GM12891 (cell line): ENCODE results near the gene CCDC102A.

Source experiments
- PAX5 ChIP-seq: IDR thresholded peaks from 2 replicates; pipeline ENCODE4 v1.6.1; 2011; ENCODE audit warnings: low read length, moderate library complexity, mild to moderate bottlenecking; ENCODE audit not compliant: insufficient read depth, severe bottlenecking
- POLR2A ChIP-seq: IDR thresholded peaks from 2 replicates; pipeline ENCODE4 v1.6.1; 2011; ENCODE audit warnings: low read depth, low read length, control low read depth
- POLR2AphosphoS5 ChIP-seq: IDR thresholded peaks from 2 replicates; pipeline ENCODE4 v1.6.1; 2011; ENCODE audit warnings: low read depth, low read length, control low read depth
- TAF1 ChIP-seq: IDR thresholded peaks from 2 replicates; pipeline ENCODE4 v1.6.1; 2011; ENCODE audit warnings: low read depth, low read length, control low read depth

- TF ChIP-seq POLR2A, result no peak
- no peak for TF ChIP-seq TAF1
- no peak for TF ChIP-seq POLR2AphosphoS5
- no peak for TF ChIP-seq PAX5
Measured at GRCh38 chr16:57534881-57535658, 1.3 kb downstream of the CCDC102A start.
